Esophagus muscularis mucosa (tissue), 4 donors: Measurements from ENCODE around the gene ZNF473. TPM values are rescaled to one million over a fixed set of nuclear protein-coding genes. Genes with fewer than 3 reads are reported as not detected.

Experiments used
- DNase-seq: peaks from one replicate; pipeline ENCODE4 v3.0.0-alpha.2; 2017; ENCODE audit errors: extremely low spot score
- H3K27ac ChIP-seq, 4 donors: fragments of 200-600 bp; sonication (generic); replicated peaks in 1 of 4; 1 replicate in 3 of 4; 2 replicates in 1 of 4; pipeline ENCODE4 v1.5.1; 2016 to 2019; ENCODE audit warnings: mild to moderate bottlenecking in 1 of 4
- H3K27me3 ChIP-seq, 4 donors: fragments of 200-600 bp; sonication (generic); one replicate each; pipeline versions ENCODE4 v1.5.1 to v1.6.0; 2016 to 2019
- H3K36me3 ChIP-seq, 4 donors: fragments of 200-600 bp; sonication (generic); one replicate each; pipeline ENCODE4 v1.5.1; 2016 to 2019
- H3K4me1 ChIP-seq, 4 donors: fragments of 200-600 bp; sonication (generic); one replicate each; pipeline ENCODE4 v1.5.1; 2016 to 2019
- H3K4me3 ChIP-seq, 4 donors: fragments of 200-600 bp; sonication (generic); 1 replicate in 2 of 4; 2 replicates in 2 of 4; pipeline ENCODE4 v1.5.1; 2016 to 2019; ENCODE audit warnings: mild to moderate bottlenecking in 4 of 4, moderate library complexity in 1 of 4
- H3K9me3 ChIP-seq, 4 donors: fragments of 200-600 bp; sonication (generic); 1 replicate in 3 of 4; 2 replicates in 1 of 4; pipeline ENCODE4 v1.5.1; 2016 to 2019
- EP300 ChIP-seq: sonication (generic); formaldehyde crosslinking; IDR thresholded peaks from one replicate; pipeline ENCODE4 v1.6.1; 2017; ENCODE audit warnings: antibody characterized with exemption
- POLR2A ChIP-seq: fragments of 450-650 bp; IDR thresholded peaks from one replicate; pipeline ENCODE4 v1.6.1; 2017; ENCODE audit warnings: antibody characterized with exemption, moderate library complexity, mild to moderate bottlenecking, low read depth
- POLR2AphosphoS5 ChIP-seq, 2 donors: sonication (generic); formaldehyde crosslinking; IDR thresholded peaks; one replicate each; pipeline ENCODE4 v1.6.1; 2017; ENCODE audit warnings: antibody characterized with exemption in 2 of 2
- WGBS: methylation state at CpG from one replicate; pipeline ENCODE4 v1.1.5; 2018; 5-methylcytosine and 5-hydroxymethylcytosine counted together
- intact Hi-C: fragments of 100-400 bp; cut with DNase I; formaldehyde crosslinking; loops from one replicate; pipeline ENCODE4 v1.15.1; 2023
- total RNA-seq, 4 donors: library from RNA; depleted of rRNA; stranded (reverse); fragments of >200 nt; gene quantifications; one replicate each; pipeline versions ENCODE4 v1.1.0 to v1.2.1, GENCODE V29; 2016
- TF ChIP-seq, protein P1 (sequence below), 3 experiments: fragments of 200-600 bp in 2 of 3; fragments of 450-650 bp in 1 of 3; sonication (generic) in 2 of 3; IDR thresholded peaks; one replicate each; pipeline ENCODE4 v1.5.1; 2017 to 2019; ENCODE audit warnings: antibody characterized with exemption in 3 of 3, mild to moderate bottlenecking in 2 of 3, moderate library complexity in 1 of 3

Gene ZNF473
- 1 to 10 TPM; 5.9 to 8.4 (median 7.3) TPM for total RNA-seq

DNA sequence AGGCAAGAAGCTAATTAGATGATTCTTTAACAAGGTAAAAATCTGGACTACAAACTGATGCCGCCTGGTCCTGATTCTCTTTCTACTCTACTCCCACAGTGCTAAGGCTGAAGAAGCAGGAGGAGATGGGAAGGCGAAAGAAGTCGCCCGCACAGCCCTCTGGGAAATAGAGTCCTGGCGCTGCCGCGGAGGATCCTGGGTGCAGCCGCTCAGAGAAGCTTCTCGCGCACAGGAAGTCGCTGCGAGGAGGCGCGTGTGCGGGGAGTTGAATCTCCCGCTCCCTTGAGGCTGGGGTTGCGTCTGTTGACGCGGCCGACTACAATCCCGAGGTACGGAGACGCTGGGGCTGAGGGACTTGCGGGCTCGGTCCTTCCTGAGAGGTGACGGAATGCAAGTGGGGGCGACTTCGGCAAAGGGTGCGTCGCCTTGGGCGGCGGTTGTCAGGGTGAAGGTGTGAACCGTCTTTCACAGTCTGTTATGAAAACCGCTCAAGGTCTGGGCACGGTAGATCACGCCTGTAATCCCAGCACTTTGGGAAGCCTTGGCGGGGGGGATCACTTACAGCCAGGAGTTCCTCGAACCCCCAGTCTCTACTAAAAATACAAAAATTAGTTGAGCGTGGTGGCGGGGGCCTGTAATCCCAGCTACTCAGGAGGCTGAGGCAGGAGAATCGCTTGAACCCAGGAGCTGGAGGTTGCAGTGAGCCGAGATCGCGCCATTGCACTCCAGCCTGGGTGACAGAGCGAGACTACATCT is at the start of gene ZNF473:
TSS of gene ZNF473 (plus strand) at position 212 of the 756 bp plus-strand sequence. CDS start 5,078 bp downstream, outside the sequence.
- intact Hi-C loops: no loop called here
- Histone ChIP-seq H3K27ac (peak within 1 kb of the TSS; percentile 86 to 93 (median 90)), H3K9me3 (no peaks in the 10 kb centered on the region), H3K36me3 (peaks cover 0 to 21% (median 14%) of the 10 kb centered on the region in 4 donors), H3K27me3 (no peaks in the 10 kb centered on the region), H3K4me1 (peaks cover 22 to 60% (median 42%) of the 10 kb centered on the region in 4 donors), H3K4me3 (peak within 1 kb of the TSS; percentile 70 to 98 (median 82))
- peak; percentile 98 for DNase-seq
- 20% methylated on average over 28 of the region's 45 CpGs for WGBS
- TF ChIP-seq, protein P1, sequence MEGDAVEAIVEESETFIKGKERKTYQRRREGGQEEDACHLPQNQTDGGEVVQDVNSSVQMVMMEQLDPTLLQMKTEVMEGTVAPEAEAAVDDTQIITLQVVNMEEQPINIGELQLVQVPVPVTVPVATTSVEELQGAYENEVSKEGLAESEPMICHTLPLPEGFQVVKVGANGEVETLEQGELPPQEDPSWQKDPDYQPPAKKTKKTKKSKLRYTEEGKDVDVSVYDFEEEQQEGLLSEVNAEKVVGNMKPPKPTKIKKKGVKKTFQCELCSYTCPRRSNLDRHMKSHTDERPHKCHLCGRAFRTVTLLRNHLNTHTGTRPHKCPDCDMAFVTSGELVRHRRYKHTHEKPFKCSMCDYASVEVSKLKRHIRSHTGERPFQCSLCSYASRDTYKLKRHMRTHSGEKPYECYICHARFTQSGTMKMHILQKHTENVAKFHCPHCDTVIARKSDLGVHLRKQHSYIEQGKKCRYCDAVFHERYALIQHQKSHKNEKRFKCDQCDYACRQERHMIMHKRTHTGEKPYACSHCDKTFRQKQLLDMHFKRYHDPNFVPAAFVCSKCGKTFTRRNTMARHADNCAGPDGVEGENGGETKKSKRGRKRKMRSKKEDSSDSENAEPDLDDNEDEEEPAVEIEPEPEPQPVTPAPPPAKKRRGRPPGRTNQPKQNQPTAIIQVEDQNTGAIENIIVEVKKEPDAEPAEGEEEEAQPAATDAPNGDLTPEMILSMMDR (IDR thresholded peaks at IDR 0.05): no peak
- TF ChIP-seq POLR2AphosphoS5 (IDR thresholded peaks at IDR 0.05): peak; percentile 86 to 93
- no peak for TF ChIP-seq EP300
- TF ChIP-seq POLR2A: peak; percentile 24

DNA sequence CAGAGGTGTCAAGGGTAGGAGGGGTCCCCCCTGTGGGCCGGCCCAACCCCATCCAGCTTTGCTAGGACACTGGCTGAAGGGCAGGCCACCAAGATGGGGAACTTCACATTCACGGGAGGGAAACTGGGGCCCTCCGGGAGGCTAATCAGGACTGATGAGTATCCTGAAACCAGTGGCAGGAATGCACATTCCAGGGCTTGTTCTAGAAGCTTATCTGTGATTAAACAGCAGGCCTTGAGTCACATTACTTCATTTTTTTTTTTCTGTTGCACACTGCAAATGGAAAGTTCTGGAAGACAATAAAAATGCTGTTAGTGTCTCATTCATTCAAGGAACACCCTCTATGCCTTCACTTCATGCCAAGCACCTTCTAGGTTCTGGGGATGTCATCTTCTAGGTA is 49.3 kb upstream of the ZNF473 start:
- H3K36me3 ChIP-seq: peaks cover 19 to 67% (median 59%) of the 10 kb centered on the region in 4 donors
- TF ChIP-seq, protein P1 (IDR thresholded peaks at IDR 0.05): no peak
- TF ChIP-seq EP300 (no peak), POLR2A (no peak), POLR2AphosphoS5 (IDR thresholded peaks at IDR 0.05) (no peak)
- 82% methylated on average over 2 of the region's 3 CpGs for WGBS
- H3K27me3 ChIP-seq: no peaks in the 10 kb centered on the region
- no peaks in the 10 kb centered on the region for H3K9me3 ChIP-seq
- DNase-seq: no peak
- peaks cover 6 to 11% (median 8%) of the 10 kb centered on the region in 4 donors for H3K4me1 ChIP-seq
- H3K27ac ChIP-seq: no peak overlapping the region
- intact Hi-C loops: no loop called here
- H3K4me3 ChIP-seq: no peak overlapping the region

DNA sequence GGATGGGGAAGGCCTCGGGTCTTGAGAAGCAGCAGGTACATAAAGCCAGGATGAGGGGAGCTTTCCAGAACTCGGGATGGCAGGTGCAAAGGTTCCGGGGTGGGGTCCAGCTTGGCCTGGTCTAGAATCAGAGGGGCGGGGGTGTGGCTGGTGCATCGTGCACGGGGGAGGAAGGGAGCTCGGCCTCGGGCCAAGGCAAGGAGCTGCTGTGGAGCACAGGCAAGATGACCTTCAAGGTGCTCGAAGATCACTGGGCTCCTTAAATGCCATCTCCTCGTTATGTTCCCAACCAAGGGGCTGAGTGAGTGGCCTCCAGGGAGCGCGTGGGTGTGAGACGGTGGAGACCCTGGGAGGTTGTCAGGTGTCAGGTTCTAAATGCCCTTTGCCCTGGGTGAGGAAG is 48.7 kb upstream of the ZNF473 start:
- intact Hi-C loops: no loop called here
- Histone ChIP-seq H3K9me3 (no peaks in the 10 kb centered on the region), H3K4me1 (peaks cover 2 to 5% (median 3%) of the 10 kb centered on the region in 4 donors), H3K4me3 (no peak overlapping the region), H3K27me3 (no peaks in the 10 kb centered on the region), H3K27ac (no peak overlapping the region), H3K36me3 (peaks cover 19 to 73% (median 64%) of the 10 kb centered on the region in 4 donors)
- WGBS: 87% methylated on average over 13 of the region's 13 CpGs
- DNase-seq: no peak
- TF ChIP-seq POLR2A (no peak), POLR2AphosphoS5 (IDR thresholded peaks at IDR 0.05) (no peak), EP300 (no peak)
- TF ChIP-seq, protein P1 (IDR thresholded peaks at IDR 0.05): no peak

DNA sequence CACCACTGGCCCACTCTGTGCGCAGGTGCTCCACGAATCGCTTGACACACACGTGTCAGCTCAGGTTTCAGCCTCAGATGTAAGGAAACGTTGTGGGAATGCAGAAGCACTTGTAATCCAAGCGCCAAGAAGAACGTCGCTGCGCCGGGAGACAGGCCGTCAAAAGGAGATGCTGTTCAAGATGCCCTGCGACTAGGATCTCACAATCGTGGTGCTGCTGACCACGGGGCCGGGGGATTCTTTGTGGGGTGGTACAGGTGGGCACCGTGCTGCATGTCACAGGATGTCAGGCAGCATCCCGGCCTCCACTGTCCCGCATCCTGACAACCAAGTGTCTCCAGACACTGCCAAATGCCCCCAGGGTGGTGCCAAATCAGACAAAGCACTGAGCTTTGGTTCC is 47.9 kb upstream of the ZNF473 start:
- H3K27me3 ChIP-seq: no peaks in the 10 kb centered on the region
- no peak overlapping the region for H3K27ac ChIP-seq
- H3K4me3 ChIP-seq: no peak overlapping the region
- no peaks in the 10 kb centered on the region for H3K4me1 ChIP-seq
- intact Hi-C loops: no loop called here
- H3K36me3 ChIP-seq: peaks cover 19 to 81% (median 66%) of the 10 kb centered on the region in 4 donors
- TF ChIP-seq POLR2A (no peak), POLR2AphosphoS5 (IDR thresholded peaks at IDR 0.05) (no peak), EP300 (no peak)
- TF ChIP-seq, protein P1 (IDR thresholded peaks at IDR 0.05): no peak
- H3K9me3 ChIP-seq: no peaks in the 10 kb centered on the region
- 79% methylated on average over 16 of the region's 18 CpGs for WGBS
- no peak for DNase-seq
